ENCODE results near the gene ARMH3.
A peak's percentile ranks its signal among the peaks of the same experiment; 100 is the strongest.

Gene ARMH3

DNA sequence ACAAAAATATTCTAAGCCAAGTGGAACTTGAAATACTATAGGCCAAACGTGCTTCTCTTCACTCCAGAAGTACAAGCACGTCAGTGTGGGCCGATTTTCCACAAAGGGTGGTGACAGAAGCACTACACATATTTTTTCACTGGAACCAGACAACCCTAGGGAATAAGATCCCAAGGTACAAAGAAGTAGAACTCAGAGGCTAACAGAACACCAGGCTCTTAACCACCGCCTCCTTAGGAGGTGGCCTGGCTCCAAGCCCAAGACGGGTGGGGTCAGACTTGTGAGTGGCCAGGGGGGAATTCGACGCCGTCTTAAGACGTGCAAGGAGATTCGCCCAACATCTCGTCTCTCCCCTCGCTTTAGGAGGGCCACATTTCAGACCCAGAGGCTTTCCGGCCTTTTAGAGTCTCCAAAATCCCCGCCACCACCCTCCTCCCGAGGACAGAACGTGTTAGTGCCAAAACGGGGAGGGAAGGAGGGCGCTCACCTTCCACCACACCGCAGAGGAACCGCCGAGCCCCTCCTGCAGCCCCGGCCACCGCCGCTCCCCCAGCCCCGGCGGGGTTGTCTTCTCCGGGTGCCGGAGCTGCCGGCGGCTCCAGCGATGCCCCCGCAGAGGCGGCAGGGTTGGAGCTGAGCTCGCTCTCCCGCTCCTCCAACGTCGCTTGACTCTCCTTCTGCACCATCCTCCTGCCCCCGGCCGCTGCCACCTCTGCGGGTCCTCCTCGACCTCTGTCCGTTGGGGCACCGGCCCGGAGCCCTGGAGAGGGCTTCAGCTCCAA is 238.4 kb downstream of the ARMH3 start:
- peak overlapping the region; percentile 94 for H3K4me3 ChIP-seq (ENCODE audit: low read length)
- TF ChIP-seq, protein P1, sequence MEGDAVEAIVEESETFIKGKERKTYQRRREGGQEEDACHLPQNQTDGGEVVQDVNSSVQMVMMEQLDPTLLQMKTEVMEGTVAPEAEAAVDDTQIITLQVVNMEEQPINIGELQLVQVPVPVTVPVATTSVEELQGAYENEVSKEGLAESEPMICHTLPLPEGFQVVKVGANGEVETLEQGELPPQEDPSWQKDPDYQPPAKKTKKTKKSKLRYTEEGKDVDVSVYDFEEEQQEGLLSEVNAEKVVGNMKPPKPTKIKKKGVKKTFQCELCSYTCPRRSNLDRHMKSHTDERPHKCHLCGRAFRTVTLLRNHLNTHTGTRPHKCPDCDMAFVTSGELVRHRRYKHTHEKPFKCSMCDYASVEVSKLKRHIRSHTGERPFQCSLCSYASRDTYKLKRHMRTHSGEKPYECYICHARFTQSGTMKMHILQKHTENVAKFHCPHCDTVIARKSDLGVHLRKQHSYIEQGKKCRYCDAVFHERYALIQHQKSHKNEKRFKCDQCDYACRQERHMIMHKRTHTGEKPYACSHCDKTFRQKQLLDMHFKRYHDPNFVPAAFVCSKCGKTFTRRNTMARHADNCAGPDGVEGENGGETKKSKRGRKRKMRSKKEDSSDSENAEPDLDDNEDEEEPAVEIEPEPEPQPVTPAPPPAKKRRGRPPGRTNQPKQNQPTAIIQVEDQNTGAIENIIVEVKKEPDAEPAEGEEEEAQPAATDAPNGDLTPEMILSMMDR (IDR thresholded peaks at IDR 0.05; ENCODE audit: low read depth, low read length, poor library complexity, severe bottlenecking), result no peak
- TF ChIP-seq EZH2phosphoT487 (IDR thresholded peaks at IDR 0.05; ENCODE audit: borderline replicate concordance, low read length), result no peak
- peaks cover 37% of the 10 kb centered on the region for H3K4me1 ChIP-seq (ENCODE audit: control insufficient read depth, low read length)
- H3K9me2 ChIP-seq (replicated peaks; ENCODE audit: control insufficient read depth, low read length), result no peaks in the 10 kb centered on the region
- no peaks in the 10 kb centered on the region for H3K9me3 ChIP-seq (ENCODE audit: control insufficient read depth, insufficient read depth, low read length)
- H4K20me1 ChIP-seq (ENCODE audit: control insufficient read depth, insufficient read depth, low read depth, low read length), result peaks cover 25% of the 10 kb centered on the region
- H3K79me2 ChIP-seq (ENCODE audit: control insufficient read depth, low read length), result peaks cover 72% of the 10 kb centered on the region
- H3F3A ChIP-seq (ENCODE audit: control insufficient read depth, insufficient read depth), result peaks cover 2% of the 10 kb centered on the region
- peaks cover 27% of the 10 kb centered on the region for H3K36me3 ChIP-seq (ENCODE audit: control insufficient read depth, low read length)
- H3K27me3 ChIP-seq (ENCODE audit: control insufficient read depth, low read length), result no peaks in the 10 kb centered on the region
- H3K4me2 ChIP-seq (ENCODE audit: low read length), result peak overlapping the region; percentile 84
- H3K27ac ChIP-seq (ENCODE audit: low read depth, low read length), result peak overlapping the region; percentile 68

DNA sequence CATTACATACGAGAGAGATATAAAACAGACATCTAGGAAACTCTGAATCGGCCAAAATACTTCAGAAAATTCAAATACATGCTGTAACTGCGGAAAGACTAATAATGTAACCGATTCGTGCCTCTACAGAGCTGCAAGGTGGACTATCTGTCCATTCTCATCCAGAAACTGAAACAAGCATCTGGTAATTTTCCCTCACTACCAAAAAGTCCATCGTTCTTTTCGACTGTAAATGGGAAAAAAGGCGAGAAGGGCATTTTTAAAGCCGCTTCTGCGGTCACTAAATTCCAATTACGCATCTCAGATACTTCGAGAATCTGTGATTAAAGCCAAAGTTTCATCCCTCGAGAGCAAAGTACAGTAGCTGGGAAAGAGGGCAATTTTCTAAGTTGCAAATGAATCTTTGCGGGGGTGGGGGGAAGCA is 239.0 kb downstream of the ARMH3 start:
- H3K27me3 ChIP-seq (ENCODE audit: control insufficient read depth, low read length), result no peaks in the 10 kb centered on the region
- no peaks in the 10 kb centered on the region for H3K9me3 ChIP-seq (ENCODE audit: control insufficient read depth, insufficient read depth, low read length)
- peak overlapping the region; percentile 94 for H3K4me3 ChIP-seq (ENCODE audit: low read length)
- peaks cover 78% of the 10 kb centered on the region for H3K79me2 ChIP-seq (ENCODE audit: control insufficient read depth, low read length)
- H3K27ac ChIP-seq (ENCODE audit: low read depth, low read length), result peak overlapping the region; percentile 68
- peak overlapping the region; percentile 84 for H3K4me2 ChIP-seq (ENCODE audit: low read length)
- TF ChIP-seq EZH2phosphoT487 (IDR thresholded peaks at IDR 0.05; ENCODE audit: borderline replicate concordance, low read length), result no peak
- TF ChIP-seq, protein P1 (IDR thresholded peaks at IDR 0.05; ENCODE audit: low read depth, low read length, poor library complexity, severe bottlenecking), result no peak
- H3K36me3 ChIP-seq (ENCODE audit: control insufficient read depth, low read length), result peaks cover 33% of the 10 kb centered on the region
- H3F3A ChIP-seq (ENCODE audit: control insufficient read depth, insufficient read depth), result peaks cover 2% of the 10 kb centered on the region
- peaks cover 28% of the 10 kb centered on the region for H4K20me1 ChIP-seq (ENCODE audit: control insufficient read depth, insufficient read depth, low read depth, low read length)
- H3K4me1 ChIP-seq (ENCODE audit: control insufficient read depth, low read length), result peaks cover 37% of the 10 kb centered on the region
- no peaks in the 10 kb centered on the region for H3K9me2 ChIP-seq (replicated peaks; ENCODE audit: control insufficient read depth, low read length)

DNA sequence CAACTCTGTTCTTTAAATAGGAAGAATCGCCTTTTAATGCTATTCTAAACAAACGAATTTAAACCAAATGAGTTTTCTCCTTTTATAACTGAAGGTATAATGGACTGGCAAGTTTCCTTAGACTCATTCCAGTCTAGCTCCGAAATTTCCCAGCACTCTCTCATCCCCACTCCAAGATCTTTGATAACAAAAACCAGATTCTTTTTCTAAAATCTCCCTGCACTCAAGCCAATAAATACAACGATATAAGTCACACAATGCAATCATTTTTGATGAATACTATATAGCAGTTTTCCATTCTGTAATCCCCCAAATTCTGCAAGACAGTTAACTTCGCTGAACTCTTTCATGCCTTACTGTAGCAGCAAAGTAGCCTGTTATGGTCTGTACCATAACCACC is 239.6 kb downstream of the ARMH3 start:
- Histone ChIP-seq H4K20me1 (ENCODE audit: control insufficient read depth, insufficient read depth, low read depth, low read length) (peaks cover 28% of the 10 kb centered on the region), H3K9me2 (replicated peaks; ENCODE audit: control insufficient read depth, low read length) (no peaks in the 10 kb centered on the region), H3K27me3 (ENCODE audit: control insufficient read depth, low read length) (no peaks in the 10 kb centered on the region), H3K4me3 (ENCODE audit: low read length) (peak overlapping the region; percentile 94), H3K4me2 (ENCODE audit: low read length) (peak overlapping the region; percentile 84), H3K36me3 (ENCODE audit: control insufficient read depth, low read length) (peaks cover 39% of the 10 kb centered on the region), H3K79me2 (ENCODE audit: control insufficient read depth, low read length) (peaks cover 83% of the 10 kb centered on the region), H3F3A (ENCODE audit: control insufficient read depth, insufficient read depth) (no peaks in the 10 kb centered on the region; the same call in 1 of the 2 replicates), H3K9me3 (ENCODE audit: control insufficient read depth, insufficient read depth, low read length) (no peaks in the 10 kb centered on the region), H3K4me1 (ENCODE audit: control insufficient read depth, low read length) (peaks cover 37% of the 10 kb centered on the region), H3K27ac (ENCODE audit: low read depth, low read length) (peak overlapping the region; percentile 68; the same call in 1 of the 2 replicates)
- no peak for TF ChIP-seq EZH2phosphoT487 (IDR thresholded peaks at IDR 0.05; ENCODE audit: borderline replicate concordance, low read length)
- TF ChIP-seq, protein P1 (IDR thresholded peaks at IDR 0.05; ENCODE audit: low read depth, low read length, poor library complexity, severe bottlenecking), result no peak

Measured in DOHH2 (cell line).